DMS 273 (cell line): ENCODE measurements around the gene OGFOD2.
"Not testable (repeated sequence)": the region's sequence is repeated elsewhere in the genome, so short reads cannot be mapped to it uniquely, and the experiment has no call there.

Experiments used
- DNase-seq: peaks from one replicate; lab custom pipeline; 2025; ENCODE audit not compliant: unreplicated experiment; lab: John Stamatoyannopoulos, UW

Gene OGFOD2

DNA sequence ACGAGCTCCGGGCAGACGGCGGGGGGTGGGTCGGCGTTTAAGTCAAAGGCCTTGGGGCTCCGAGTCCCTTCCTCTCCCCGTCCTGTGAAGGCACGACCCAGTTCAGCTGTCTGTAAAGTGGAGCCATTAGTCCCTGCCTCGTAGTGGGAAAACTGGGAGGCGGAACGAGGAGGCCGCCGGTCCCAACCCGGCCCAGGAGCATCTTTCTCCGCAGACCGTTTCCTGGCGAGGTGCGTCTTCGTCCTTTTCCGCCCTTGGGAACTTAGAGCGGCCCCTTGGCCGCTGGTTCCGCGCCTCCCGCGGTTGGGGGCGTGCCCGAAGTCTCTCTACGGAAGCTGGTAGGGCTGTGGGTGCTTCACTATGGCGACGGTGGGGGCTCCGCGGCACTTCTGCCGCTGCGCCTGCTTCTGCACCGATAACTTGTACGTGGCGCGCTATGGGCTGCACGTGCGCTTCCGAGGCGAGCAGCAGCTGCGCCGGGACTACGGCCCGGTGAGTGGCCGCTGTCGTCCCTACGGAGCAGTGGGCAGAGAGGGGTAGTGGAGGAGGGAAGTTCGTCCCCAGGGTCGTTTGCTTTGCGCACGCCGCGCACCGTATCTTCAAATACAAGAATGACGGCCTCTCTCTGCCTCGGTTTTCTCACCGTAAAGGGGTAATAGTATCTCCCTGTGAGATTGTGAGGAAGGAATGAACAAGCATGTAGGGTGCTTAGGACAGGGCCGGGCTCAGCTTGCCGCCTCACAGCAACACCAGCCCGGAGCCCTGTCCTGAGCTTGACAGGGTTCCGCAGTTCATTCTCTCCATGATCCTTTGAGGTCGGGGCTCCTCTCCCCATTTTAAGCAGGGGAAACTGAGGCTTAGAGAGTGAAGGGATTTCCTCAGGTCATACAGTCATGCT, at the start of gene OGFOD2:
TSS of gene OGFOD2 (plus strand) at position 353 of the 898 bp plus-strand sequence. CDS start at position 361, 8 bp downstream.
- DNase-seq: peak; percentile 96

DNA sequence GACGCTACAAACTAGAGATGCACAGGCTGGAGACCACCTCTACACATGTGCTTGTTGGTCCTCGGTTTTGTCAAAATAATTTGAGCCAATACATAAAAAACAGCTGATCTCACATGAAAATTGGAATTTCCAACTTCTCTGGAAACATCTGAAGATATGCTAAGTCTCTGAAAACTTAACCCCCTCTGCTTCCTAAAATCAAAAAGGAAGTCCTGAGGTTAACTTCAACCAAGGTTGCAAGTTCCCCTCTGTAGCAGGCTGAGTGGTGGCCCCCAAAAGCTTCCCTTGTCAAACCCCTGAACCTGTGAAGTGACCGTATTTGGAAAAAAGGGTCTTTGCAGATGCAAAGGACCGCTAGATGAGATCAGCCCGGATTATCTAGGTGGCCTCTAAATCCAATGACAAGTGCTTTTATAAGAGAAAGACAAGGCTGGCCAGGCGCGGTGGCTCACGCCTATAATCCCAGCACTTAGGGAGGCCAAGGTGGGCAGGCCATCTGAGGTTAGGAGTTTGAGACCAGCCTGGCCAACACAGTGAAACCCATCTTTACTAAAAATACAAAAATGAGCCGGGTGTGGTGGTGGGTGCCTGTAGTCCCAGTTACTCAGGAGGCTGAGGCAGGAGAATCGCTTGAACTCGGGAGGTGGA, 47.2 kb upstream of the OGFOD2 start:
- DNase-seq: no peak

DNA sequence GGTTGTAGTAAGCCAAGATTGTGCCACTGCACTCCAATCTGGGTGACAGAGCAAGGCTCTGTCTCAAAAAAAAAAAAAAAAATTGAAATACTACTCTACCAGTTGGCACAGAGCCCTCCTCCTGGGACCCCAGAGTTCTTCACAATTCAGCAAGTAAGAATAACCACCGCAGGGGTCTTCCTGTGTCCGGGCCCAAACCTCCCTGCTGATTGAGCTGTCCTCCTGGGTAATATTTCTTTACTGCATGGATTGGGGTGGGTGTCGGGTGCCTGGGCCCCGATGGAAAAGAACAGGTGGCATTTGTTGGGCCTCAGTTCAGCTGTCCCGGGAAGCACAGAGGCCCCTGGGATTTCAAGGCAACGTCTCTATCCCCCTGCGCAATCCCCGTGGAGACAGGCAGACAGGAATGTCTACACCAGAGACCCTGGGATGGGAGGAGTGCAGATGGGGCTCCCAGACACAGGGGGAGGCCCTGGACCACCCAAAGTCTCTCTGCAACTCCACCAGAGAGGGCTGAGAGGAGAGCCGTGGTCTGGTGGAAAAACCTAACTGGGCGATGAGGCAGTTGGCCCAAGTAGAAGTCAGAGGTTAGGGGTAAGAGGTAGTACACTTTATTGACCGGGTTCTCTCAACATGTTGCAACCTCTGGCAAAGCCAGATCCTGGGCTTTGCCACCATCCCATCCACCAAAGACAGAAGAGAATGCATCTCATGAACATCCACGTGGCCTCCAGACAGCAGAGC, 46.5 kb upstream of the OGFOD2 start:
- no peak for DNase-seq

DNA sequence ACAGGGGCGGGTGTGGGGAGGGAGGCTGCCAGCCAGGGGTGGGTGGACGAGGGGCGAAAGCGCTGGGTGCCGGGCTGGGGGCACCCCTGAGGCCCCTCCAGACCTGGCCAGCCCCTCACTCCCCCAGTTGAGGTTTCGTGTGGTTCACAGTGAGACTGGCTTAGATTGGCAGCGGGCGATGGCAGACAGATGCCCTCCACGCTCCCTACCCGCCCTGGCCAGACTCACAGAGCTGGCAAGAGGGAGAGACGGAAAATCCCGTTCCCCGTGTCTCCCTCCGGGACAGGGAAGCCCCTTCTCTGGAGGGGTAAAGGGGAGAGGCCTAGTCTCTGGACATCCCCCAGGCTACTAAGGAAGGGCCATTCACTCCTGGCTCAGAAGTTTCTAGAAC, 45.9 kb upstream of the OGFOD2 start:
- DNase-seq: no peak

- DNase-seq: peak; percentile 49
Observed at GRCh38 chr12:122929812-122930211, 45.2 kb upstream of the OGFOD2 start.

DNA sequence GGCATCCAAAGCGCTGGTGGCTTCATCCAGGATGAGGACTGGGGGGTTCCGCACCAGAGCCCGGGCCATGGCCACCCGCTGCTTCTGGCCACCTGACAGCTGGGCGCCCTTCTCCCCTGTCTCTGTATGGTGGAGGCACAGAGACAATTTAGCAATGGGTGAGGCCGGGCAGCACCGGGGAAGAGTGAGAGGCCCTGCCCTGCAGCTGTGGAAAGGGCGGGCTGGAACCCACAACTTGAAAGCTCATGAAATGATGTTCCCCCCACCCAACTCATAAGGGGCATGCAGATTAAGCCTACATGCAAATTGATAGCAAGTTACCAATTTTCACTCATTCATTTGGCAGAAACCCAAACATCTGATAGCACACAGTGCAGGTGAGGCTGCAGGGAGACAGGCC, 42.8 kb upstream of the OGFOD2 start:
- no peak for DNase-seq

DNA sequence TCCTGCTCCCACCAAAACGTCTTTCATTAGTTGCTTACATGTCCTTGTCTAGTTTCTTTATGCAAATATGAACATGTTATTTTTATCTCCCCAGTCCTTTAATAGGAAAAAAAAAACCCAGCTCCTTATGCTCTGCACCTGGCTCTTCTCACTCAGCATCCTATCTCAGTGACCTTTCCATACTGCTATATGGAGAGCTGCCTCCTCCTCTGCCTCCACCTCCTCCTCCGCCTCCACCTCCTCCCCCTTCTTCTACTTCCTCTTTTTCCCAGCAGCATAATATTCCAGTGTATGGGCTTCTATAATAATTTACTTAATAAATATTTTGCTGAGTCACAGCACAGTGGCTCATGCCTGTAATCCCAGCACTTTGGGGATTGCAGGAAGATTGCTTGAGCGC, 40.3 kb upstream of the OGFOD2 start:
- no peak for DNase-seq

- no peak for DNase-seq
Observed at GRCh38 chr12:122935318-122935717, 39.7 kb upstream of the OGFOD2 start.

DNA sequence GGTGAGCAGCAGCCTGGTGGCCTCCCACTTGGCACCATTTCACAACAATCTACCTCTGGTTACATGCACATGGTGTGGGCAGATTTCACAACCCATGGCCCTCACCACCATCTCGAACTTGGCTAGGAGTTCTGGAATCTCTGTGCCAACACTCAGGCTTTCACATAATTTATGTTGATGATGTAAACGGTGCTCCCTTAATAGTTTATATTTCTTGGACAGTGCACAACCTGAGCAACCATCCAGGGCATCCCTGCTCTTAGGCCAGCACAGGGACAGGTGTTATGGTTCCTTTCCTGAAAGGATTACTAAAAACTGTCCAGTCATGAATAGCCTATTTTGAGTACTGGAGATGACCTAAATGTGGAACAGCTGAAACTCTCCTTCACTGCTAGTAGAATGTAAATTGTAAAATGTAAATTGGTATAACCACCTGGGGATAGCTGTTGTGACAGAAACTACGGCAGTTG, 37.4 kb upstream of the OGFOD2 start:
- DNase-seq: no peak

GRCh38 chr12:122939125-122939524, 35.9 kb upstream of the OGFOD2 start:
- no peak for DNase-seq

GRCh38 chr12:122941351-122941750, 33.7 kb upstream of the OGFOD2 start:
- not testable (repeated sequence) for DNase-seq

DNA sequence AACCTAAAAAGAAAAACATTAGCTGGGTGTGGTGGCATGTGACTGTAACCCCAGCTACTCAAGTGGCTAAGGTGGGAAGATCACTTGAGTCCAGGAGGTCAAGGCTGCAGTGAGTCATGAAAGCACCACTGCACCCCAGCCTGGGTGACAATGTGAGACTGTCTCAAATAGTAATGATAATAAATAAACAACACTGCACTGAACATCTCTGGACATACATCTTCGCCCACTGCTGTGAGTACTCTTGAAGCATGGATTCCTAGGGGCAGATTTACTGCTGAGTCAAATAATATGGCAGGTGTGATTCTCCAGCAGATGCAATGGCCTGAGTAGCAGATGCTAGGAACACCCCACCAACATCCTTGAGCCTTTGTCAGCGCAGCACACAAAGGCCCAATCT, 32.4 kb upstream of the OGFOD2 start:
- DNase-seq: peak; percentile 13

GRCh38 chr12:122943196-122943595, 31.8 kb upstream of the OGFOD2 start:
- DNase-seq: no peak

GRCh38 chr12:122944605-122945592, 30.1 kb upstream of the OGFOD2 start:
- DNase-seq: peak; percentile 45

GRCh38 chr12:122946690-122947341, 28.2 kb upstream of the OGFOD2 start:
- peak; percentile 62 for DNase-seq

GRCh38 chr12:122947352-122947792, 27.7 kb upstream of the OGFOD2 start:
- DNase-seq: no peak

DNA sequence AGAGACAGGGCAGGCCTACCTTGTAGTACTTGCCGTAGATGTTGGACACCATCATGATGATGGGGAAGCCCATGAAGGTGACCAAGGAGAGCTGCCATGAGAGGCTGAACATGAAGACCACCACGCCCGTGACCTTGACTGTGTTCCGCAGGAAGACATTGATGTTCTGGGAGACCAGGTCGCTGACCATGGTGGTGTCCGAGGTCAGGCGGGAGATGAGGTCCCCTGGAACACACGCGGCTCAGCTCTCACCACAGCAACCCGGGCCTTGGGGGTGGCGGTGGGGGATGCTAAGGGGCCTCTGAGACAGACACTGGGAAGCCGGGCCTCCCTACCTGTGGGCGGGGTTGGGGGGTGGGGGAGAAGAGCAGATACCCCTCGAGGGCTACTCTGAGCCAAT, 26.4 kb upstream of the OGFOD2 start:
- DNase-seq: no peak

- no peak for DNase-seq
Observed at GRCh38 chr12:122949405-122949804, 25.6 kb upstream of the OGFOD2 start.

DNA sequence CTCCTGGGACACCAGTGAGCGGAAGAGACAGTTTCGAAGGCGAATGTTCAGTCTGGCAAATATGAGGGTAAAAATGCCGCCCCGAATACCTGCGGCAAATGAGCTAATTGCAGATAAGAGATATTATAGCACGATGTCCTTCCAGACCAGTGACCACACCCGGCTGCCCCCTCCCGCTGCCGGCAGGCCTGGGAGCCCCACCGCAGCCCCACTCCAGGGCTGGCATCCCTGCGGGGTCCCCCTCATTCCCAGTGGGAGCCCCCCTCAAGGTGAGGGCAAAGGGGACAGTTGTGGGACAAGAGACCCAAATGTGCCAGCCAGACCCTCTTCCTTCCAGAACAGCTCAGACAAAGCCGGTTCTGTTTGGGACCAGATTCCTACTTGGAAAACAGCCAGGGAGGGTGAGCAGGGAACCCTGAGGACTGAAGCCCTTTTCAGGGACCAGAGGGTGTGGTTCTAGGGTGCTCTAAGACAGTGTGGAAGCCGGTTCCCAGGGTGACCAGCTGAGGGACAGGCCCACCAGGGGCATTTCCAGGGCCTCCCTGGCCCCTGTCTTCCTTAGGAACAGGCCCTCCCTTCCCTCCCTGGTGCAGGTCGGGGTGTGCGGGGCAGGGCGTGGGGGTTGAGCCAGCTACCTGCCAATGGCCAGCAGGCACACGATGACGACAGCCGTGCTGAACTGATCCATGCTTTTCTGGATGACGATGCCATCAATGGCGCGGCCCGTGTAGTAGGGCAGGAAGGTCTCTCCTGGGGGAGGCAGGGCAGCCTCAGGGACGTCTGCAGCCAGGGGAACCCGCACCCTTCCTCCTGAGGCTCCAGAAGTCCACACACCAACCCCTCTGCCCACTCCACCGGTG, 25.0 kb upstream of the OGFOD2 start:
- no peak for DNase-seq
